ENCODE results near the gene DGKG.

Gene DGKG

GRCh38 chr3:186320862-186321568 lies 41.0 kb downstream of the DGKG start:
- H3K4me1 ChIP-seq (ENCODE audit: control insufficient read depth in 2 of 2, insufficient read depth in 2 of 2, low read length in 2 of 2) = no peaks in the 10 kb centered on the region
- H3K27ac ChIP-seq (ENCODE audit: low read depth in 2 of 2, low read length in 2 of 2) = no peak overlapping the region
- no peaks in the 10 kb centered on the region for H3K9me3 ChIP-seq (ENCODE audit: control insufficient read depth in 2 of 2, low read length in 2 of 2)
- H3K36me3 ChIP-seq (ENCODE audit: control insufficient read depth in 2 of 2, insufficient read depth in 2 of 2, low read length in 2 of 2) = no peaks in the 10 kb centered on the region
- H3K9ac ChIP-seq (ENCODE audit: low read depth in 1 of 2, low read length in 2 of 2) = no peak overlapping the region
- H3K27me3 ChIP-seq (ENCODE audit: control insufficient read depth in 2 of 2, insufficient read depth in 2 of 2, low read length in 2 of 2) = no peaks in the 10 kb centered on the region
- no peak overlapping the region for H3K4me3 ChIP-seq (ENCODE audit: low read length in 2 of 2)

DNA sequence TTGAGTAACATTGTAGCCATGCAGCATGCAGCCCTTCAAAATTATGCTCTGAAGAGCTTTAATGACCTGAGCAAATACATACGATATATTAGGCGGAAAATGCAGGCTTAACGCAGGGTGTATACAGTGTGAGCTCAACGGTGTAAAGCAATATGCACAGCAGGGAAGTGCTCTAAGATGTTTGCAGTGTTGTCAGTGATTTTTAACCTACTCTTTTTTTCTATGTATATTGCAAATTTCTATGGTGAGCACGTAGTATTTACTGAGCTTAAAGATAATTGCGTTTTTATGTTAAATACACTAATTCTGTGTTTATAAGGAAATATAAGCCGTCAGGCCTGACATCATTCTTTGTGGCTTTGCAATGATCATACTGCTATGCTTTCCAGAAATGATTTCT lies 42.1 kb downstream of the DGKG start:
- Histone ChIP-seq H3K27ac (ENCODE audit: low read depth in 2 of 2, low read length in 2 of 2) (no peak overlapping the region), H3K27me3 (ENCODE audit: control insufficient read depth in 2 of 2, insufficient read depth in 2 of 2, low read length in 2 of 2) (no peaks in the 10 kb centered on the region), H3K36me3 (ENCODE audit: control insufficient read depth in 2 of 2, insufficient read depth in 2 of 2, low read length in 2 of 2) (no peaks in the 10 kb centered on the region), H3K9me3 (ENCODE audit: control insufficient read depth in 2 of 2, low read length in 2 of 2) (no peaks in the 10 kb centered on the region), H3K9ac (ENCODE audit: low read depth in 1 of 2, low read length in 2 of 2) (no peak overlapping the region), H3K4me1 (ENCODE audit: control insufficient read depth in 2 of 2, insufficient read depth in 2 of 2, low read length in 2 of 2) (no peaks in the 10 kb centered on the region), H3K4me3 (ENCODE audit: low read length in 2 of 2) (no peak overlapping the region)

GRCh38 chr3:186318135-186318534 lies 43.9 kb downstream of the DGKG start:
- Histone ChIP-seq H3K4me3 (ENCODE audit: low read length in 2 of 2) (no peak overlapping the region), H3K9me3 (ENCODE audit: control insufficient read depth in 2 of 2, low read length in 2 of 2) (no peaks in the 10 kb centered on the region), H3K27me3 (ENCODE audit: control insufficient read depth in 2 of 2, insufficient read depth in 2 of 2, low read length in 2 of 2) (no peaks in the 10 kb centered on the region), H3K36me3 (ENCODE audit: control insufficient read depth in 2 of 2, insufficient read depth in 2 of 2, low read length in 2 of 2) (no peaks in the 10 kb centered on the region), H3K4me1 (ENCODE audit: control insufficient read depth in 2 of 2, insufficient read depth in 2 of 2, low read length in 2 of 2) (no peaks in the 10 kb centered on the region), H3K27ac (ENCODE audit: low read depth in 2 of 2, low read length in 2 of 2) (no peak overlapping the region), H3K9ac (ENCODE audit: low read depth in 1 of 2, low read length in 2 of 2) (no peak overlapping the region)

DNA sequence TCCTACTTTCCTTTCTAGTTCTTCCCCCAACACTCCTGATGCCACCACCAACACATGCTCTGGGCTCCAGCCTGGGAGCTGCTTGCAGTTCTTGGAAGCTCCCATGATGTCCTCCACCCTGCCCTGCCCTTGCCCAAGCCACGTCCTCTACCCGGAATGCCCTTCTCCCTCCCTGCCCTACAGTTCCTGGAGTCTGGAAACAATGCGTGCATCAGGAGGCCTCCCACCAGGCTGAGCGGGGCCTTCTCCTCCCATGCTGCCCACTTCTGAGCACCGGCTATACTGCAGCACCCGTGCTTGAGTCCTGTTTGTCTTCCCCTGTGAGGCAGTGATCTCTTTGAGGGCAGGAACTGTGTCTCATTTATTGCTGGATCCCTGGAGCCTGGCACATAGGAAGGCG lies 44.6 kb downstream of the DGKG start:
- H3K4me1 ChIP-seq (ENCODE audit: control insufficient read depth in 2 of 2, insufficient read depth in 2 of 2, low read length in 2 of 2) = no peaks in the 10 kb centered on the region
- H3K27ac ChIP-seq (ENCODE audit: low read depth in 2 of 2, low read length in 2 of 2) = no peak overlapping the region
- no peaks in the 10 kb centered on the region for H3K9me3 ChIP-seq (ENCODE audit: control insufficient read depth in 2 of 2, low read length in 2 of 2)
- no peaks in the 10 kb centered on the region for H3K27me3 ChIP-seq (ENCODE audit: control insufficient read depth in 2 of 2, insufficient read depth in 2 of 2, low read length in 2 of 2)
- H3K9ac ChIP-seq (ENCODE audit: low read depth in 1 of 2, low read length in 2 of 2) = no peak overlapping the region
- no peaks in the 10 kb centered on the region for H3K36me3 ChIP-seq (ENCODE audit: control insufficient read depth in 2 of 2, insufficient read depth in 2 of 2, low read length in 2 of 2)
- no peak overlapping the region for H3K4me3 ChIP-seq (ENCODE audit: low read length in 2 of 2)

DNA sequence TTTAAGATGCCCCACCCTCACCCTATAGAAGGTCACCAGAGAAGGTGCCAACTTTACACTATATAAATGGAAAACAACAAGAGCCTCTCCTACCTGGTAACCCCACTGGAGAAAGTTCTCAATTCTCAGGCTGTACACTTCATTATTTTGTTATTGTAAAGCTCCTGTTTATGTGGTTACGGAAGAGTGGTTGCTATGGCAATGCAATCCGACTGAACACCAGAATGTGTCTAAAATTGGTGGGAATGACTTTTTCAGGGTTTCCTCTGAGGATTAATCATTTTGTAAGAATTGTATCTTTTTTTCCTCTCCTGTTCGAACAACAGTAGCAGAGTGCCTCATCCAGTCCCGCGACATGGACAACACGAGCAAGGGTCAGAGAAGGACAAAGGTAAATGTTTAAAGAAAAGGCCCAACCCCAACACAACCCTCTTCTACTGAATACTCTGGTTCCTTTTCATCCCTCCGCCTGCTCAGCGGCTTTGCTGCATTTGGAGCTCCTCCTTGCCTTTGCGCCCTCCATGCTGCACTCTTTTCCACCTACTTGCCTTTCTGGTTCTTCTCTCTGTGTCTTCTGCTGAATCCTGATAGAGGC lies 45.3 kb downstream of the DGKG start:
- Histone ChIP-seq H3K4me3 (ENCODE audit: low read length in 2 of 2) (no peak overlapping the region), H3K9ac (ENCODE audit: low read depth in 1 of 2, low read length in 2 of 2) (no peak overlapping the region), H3K27ac (ENCODE audit: low read depth in 2 of 2, low read length in 2 of 2) (no peak overlapping the region), H3K36me3 (ENCODE audit: control insufficient read depth in 2 of 2, insufficient read depth in 2 of 2, low read length in 2 of 2) (no peaks in the 10 kb centered on the region), H3K9me3 (ENCODE audit: control insufficient read depth in 2 of 2, low read length in 2 of 2) (no peaks in the 10 kb centered on the region), H3K27me3 (ENCODE audit: control insufficient read depth in 2 of 2, insufficient read depth in 2 of 2, low read length in 2 of 2) (no peaks in the 10 kb centered on the region), H3K4me1 (ENCODE audit: control insufficient read depth in 2 of 2, insufficient read depth in 2 of 2, low read length in 2 of 2) (no peaks in the 10 kb centered on the region)

- Histone ChIP-seq H3K36me3 (ENCODE audit: control insufficient read depth in 2 of 2, insufficient read depth in 2 of 2, low read length in 2 of 2) (no peaks in the 10 kb centered on the region), H3K27ac (ENCODE audit: low read depth in 2 of 2, low read length in 2 of 2) (no peak overlapping the region), H3K4me1 (ENCODE audit: control insufficient read depth in 2 of 2, insufficient read depth in 2 of 2, low read length in 2 of 2) (no peaks in the 10 kb centered on the region), H3K9ac (ENCODE audit: low read depth in 1 of 2, low read length in 2 of 2) (no peak overlapping the region), H3K9me3 (ENCODE audit: control insufficient read depth in 2 of 2, low read length in 2 of 2) (no peaks in the 10 kb centered on the region), H3K4me3 (ENCODE audit: low read length in 2 of 2) (no peak overlapping the region), H3K27me3 (ENCODE audit: control insufficient read depth in 2 of 2, insufficient read depth in 2 of 2, low read length in 2 of 2) (no peaks in the 10 kb centered on the region)
Measured at GRCh38 chr3:186315581-186316354, 46.3 kb downstream of the DGKG start.

DNA sequence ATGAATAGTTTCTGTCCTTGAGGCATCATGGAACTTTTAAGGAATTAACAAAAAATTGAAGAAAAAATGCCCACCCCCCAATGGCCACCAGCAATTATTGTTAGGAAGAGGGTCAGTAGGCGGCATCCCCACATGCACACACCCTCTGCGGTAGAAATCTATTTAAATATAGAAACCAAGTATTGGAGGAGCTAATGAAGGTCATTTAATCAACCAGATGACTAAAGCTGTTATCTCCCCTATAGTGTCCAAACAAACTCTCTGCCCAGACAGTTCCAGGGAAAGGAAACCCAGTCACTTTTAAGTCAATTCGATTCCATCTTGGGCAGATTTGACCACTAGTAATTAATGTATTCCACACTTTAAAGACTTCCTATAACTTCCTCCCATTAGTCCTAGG lies 47.1 kb downstream of the DGKG start:
- H3K27ac ChIP-seq (ENCODE audit: low read depth in 2 of 2, low read length in 2 of 2) = no peak overlapping the region
- H3K4me1 ChIP-seq (ENCODE audit: control insufficient read depth in 2 of 2, insufficient read depth in 2 of 2, low read length in 2 of 2) = no peaks in the 10 kb centered on the region
- H3K27me3 ChIP-seq (ENCODE audit: control insufficient read depth in 2 of 2, insufficient read depth in 2 of 2, low read length in 2 of 2) = no peaks in the 10 kb centered on the region
- H3K4me3 ChIP-seq (ENCODE audit: low read length in 2 of 2) = no peak overlapping the region
- H3K9me3 ChIP-seq (ENCODE audit: control insufficient read depth in 2 of 2, low read length in 2 of 2) = no peaks in the 10 kb centered on the region
- H3K9ac ChIP-seq (ENCODE audit: low read depth in 1 of 2, low read length in 2 of 2) = no peak overlapping the region
- H3K36me3 ChIP-seq (ENCODE audit: control insufficient read depth in 2 of 2, insufficient read depth in 2 of 2, low read length in 2 of 2) = no peaks in the 10 kb centered on the region

DNA sequence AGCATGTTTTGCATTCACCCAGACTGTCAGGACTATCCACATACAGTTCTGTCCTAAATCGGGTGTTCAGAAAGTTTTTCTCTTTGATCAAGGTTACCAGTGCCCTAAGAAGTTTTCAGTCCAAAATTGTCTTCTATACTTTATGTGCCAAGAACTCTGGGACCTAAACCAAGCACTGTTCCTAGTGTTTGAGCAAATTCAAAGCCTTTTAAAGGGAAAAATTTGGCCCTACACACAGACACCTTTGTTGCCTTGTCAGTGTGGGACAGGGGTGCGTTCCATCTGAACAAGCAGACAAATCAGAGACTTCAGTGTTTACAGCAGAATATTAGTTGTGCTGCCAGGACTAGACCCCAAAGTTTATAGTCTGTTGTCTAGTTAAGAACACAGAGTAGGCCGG lies 50.6 kb downstream of the DGKG start:
- H3K9ac ChIP-seq (ENCODE audit: low read depth in 1 of 2, low read length in 2 of 2) = no peak overlapping the region
- no peak overlapping the region for H3K27ac ChIP-seq (ENCODE audit: low read depth in 2 of 2, low read length in 2 of 2)
- H3K4me3 ChIP-seq (ENCODE audit: low read length in 2 of 2) = no peak overlapping the region
- no peaks in the 10 kb centered on the region for H3K27me3 ChIP-seq (ENCODE audit: control insufficient read depth in 2 of 2, insufficient read depth in 2 of 2, low read length in 2 of 2)
- no peaks in the 10 kb centered on the region for H3K36me3 ChIP-seq (ENCODE audit: control insufficient read depth in 2 of 2, insufficient read depth in 2 of 2, low read length in 2 of 2)
- H3K9me3 ChIP-seq (ENCODE audit: control insufficient read depth in 2 of 2, low read length in 2 of 2) = no peaks in the 10 kb centered on the region
- H3K4me1 ChIP-seq (ENCODE audit: control insufficient read depth in 2 of 2, insufficient read depth in 2 of 2, low read length in 2 of 2) = no peaks in the 10 kb centered on the region

- Histone ChIP-seq H3K27ac (ENCODE audit: low read depth in 2 of 2, low read length in 2 of 2) (no peak overlapping the region), H3K9ac (ENCODE audit: low read depth in 1 of 2, low read length in 2 of 2) (no peak overlapping the region), H3K4me3 (ENCODE audit: low read length in 2 of 2) (no peak overlapping the region), H3K36me3 (ENCODE audit: control insufficient read depth in 2 of 2, insufficient read depth in 2 of 2, low read length in 2 of 2) (no peaks in the 10 kb centered on the region), H3K9me3 (ENCODE audit: control insufficient read depth in 2 of 2, low read length in 2 of 2) (no peaks in the 10 kb centered on the region), H3K4me1 (ENCODE audit: control insufficient read depth in 2 of 2, insufficient read depth in 2 of 2, low read length in 2 of 2) (no peaks in the 10 kb centered on the region), H3K27me3 (ENCODE audit: control insufficient read depth in 2 of 2, insufficient read depth in 2 of 2, low read length in 2 of 2) (peaks cover 0 to 2% of the 10 kb centered on the region in 2 donors)
Measured at GRCh38 chr3:186308549-186308948, 53.5 kb downstream of the DGKG start.

GRCh38 chr3:186307594-186308221 lies 54.3 kb downstream of the DGKG start:
- no peak overlapping the region for H3K4me3 ChIP-seq (ENCODE audit: low read length in 2 of 2)
- H3K27ac ChIP-seq (ENCODE audit: low read depth in 2 of 2, low read length in 2 of 2) = no peak overlapping the region
- H3K9ac ChIP-seq (ENCODE audit: low read depth in 1 of 2, low read length in 2 of 2) = no peak overlapping the region
- peaks cover 0 to 9% of the 10 kb centered on the region in 2 donors for H3K27me3 ChIP-seq (ENCODE audit: control insufficient read depth in 2 of 2, insufficient read depth in 2 of 2, low read length in 2 of 2)
- H3K9me3 ChIP-seq (ENCODE audit: control insufficient read depth in 2 of 2, low read length in 2 of 2) = no peaks in the 10 kb centered on the region
- H3K4me1 ChIP-seq (ENCODE audit: control insufficient read depth in 2 of 2, insufficient read depth in 2 of 2, low read length in 2 of 2) = no peaks in the 10 kb centered on the region
- H3K36me3 ChIP-seq (ENCODE audit: control insufficient read depth in 2 of 2, insufficient read depth in 2 of 2, low read length in 2 of 2) = no peaks in the 10 kb centered on the region
